ENCODE measurements around the gene TRMT11. TPM values are rescaled to one million over a fixed set of nuclear protein-coding genes. Genes with fewer than 3 reads are reported as not detected.

TRMT11 gene
- total and polyA plus RNA-seq, 2 of the 13 experiments (the other 11 are each of a cell fraction or from before 2014, with no cell fraction given): 42.2 to 81.9 TPM

DNA sequence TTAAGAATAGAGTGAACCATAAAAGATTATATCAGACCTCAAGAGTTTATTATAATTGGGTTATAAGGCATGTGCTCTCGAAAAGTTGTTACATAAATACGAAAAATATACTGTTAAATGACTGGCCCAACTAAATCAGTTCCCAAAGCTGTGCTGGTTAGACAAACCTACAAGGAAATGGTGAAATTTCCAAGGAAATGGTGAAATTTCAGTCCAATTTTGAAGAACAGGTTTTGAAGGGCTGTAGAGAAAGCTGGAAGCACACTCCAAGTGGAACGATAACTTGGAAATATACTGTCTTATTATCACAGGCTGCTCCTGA is 400 bp upstream of the TRMT11 start:
- BruUV-seq (replicated peaks): no TSS peak
- TF ChIP-seq ZBTB7A (CRISPR knock-in tag; IDR thresholded peaks at IDR 0.05): no peak
- TF ChIP-seq RBFOX2 (IDR thresholded peaks at IDR 0.05; ENCODE audit: low read depth, low read length): no peak
- TF ChIP-seq, protein P1, sequence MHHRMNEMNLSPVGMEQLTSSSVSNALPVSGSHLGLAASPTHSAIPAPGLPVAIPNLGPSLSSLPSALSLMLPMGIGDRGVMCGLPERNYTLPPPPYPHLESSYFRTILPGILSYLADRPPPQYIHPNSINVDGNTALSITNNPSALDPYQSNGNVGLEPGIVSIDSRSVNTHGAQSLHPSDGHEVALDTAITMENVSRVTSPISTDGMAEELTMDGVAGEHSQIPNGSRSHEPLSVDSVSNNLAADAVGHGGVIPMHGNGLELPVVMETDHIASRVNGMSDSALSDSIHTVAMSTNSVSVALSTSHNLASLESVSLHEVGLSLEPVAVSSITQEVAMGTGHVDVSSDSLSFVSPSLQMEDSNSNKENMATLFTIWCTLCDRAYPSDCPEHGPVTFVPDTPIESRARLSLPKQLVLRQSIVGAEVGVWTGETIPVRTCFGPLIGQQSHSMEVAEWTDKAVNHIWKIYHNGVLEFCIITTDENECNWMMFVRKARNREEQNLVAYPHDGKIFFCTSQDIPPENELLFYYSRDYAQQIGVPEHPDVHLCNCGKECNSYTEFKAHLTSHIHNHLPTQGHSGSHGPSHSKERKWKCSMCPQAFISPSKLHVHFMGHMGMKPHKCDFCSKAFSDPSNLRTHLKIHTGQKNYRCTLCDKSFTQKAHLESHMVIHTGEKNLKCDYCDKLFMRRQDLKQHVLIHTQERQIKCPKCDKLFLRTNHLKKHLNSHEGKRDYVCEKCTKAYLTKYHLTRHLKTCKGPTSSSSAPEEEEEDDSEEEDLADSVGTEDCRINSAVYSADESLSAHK (CRISPR knock-in tag; IDR thresholded peaks at IDR 0.05; ENCODE audit: borderline replicate concordance): no peak
- TF ChIP-seq HMG20B (CRISPR knock-in tag; conservative IDR thresholded peaks at IDR 0.05): no peak
- TF ChIP-seq KAT7 (CRISPR knock-in tag; IDR thresholded peaks at IDR 0.05; ENCODE audit: borderline replicate concordance): no peak
- TF ChIP-seq ZNF354B (CRISPR knock-in tag; IDR thresholded peaks at IDR 0.05): no peak
- TF ChIP-seq, protein P2, sequence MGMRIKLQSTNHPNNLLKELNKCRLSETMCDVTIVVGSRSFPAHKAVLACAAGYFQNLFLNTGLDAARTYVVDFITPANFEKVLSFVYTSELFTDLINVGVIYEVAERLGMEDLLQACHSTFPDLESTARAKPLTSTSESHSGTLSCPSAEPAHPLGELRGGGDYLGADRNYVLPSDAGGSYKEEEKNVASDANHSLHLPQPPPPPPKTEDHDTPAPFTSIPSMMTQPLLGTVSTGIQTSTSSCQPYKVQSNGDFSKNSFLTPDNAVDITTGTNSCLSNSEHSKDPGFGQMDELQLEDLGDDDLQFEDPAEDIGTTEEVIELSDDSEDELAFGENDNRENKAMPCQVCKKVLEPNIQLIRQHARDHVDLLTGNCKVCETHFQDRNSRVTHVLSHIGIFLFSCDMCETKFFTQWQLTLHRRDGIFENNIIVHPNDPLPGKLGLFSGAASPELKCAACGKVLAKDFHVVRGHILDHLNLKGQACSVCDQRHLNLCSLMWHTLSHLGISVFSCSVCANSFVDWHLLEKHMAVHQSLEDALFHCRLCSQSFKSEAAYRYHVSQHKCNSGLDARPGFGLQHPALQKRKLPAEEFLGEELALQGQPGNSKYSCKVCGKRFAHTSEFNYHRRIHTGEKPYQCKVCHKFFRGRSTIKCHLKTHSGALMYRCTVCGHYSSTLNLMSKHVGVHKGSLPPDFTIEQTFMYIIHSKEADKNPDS (CRISPR knock-in tag; IDR thresholded peaks at IDR 0.05): no peak
- TF ChIP-seq WIZ (CRISPR knock-in tag; IDR thresholded peaks at IDR 0.05): no peak
- no peak for TF ChIP-seq PITX1 (CRISPR knock-in tag; IDR thresholded peaks at IDR 0.05)
- TF ChIP-seq, protein P3, sequence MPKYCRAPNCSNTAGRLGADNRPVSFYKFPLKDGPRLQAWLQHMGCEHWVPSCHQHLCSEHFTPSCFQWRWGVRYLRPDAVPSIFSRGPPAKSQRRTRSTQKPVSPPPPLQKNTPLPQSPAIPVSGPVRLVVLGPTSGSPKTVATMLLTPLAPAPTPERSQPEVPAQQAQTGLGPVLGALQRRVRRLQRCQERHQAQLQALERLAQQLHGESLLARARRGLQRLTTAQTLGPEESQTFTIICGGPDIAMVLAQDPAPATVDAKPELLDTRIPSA (CRISPR knock-in tag; IDR thresholded peaks at IDR 0.05; ENCODE audit: borderline replicate concordance): 0 out of 2 replicates have a peak, but pooled peaks have one; percentile 26
- TF ChIP-seq, protein P4, sequence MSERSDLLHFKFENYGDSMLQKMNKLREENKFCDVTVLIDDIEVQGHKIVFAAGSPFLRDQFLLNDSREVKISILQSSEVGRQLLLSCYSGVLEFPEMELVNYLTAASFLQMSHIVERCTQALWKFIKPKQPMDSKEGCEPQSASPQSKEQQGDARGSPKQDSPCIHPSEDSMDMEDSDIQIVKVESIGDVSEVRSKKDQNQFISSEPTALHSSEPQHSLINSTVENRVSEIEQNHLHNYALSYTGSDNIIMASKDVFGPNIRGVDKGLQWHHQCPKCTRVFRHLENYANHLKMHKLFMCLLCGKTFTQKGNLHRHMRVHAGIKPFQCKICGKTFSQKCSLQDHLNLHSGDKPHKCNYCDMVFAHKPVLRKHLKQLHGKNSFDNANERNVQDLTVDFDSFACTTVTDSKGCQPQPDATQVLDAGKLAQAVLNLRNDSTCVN (CRISPR knock-in tag; IDR thresholded peaks at IDR 0.05; ENCODE audit: borderline replicate concordance): no peak
- TF ChIP-seq, protein P5, sequence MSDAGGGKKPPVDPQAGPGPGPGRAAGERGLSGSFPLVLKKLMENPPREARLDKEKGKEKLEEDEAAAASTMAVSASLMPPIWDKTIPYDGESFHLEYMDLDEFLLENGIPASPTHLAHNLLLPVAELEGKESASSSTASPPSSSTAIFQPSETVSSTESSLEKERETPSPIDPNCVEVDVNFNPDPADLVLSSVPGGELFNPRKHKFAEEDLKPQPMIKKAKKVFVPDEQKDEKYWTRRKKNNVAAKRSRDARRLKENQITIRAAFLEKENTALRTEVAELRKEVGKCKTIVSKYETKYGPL (CRISPR knock-in tag; IDR thresholded peaks at IDR 0.05): no peak
- no peak for TF ChIP-seq KLF16 (CRISPR knock-in tag; IDR thresholded peaks at IDR 0.05)
- TF ChIP-seq, protein P6, sequence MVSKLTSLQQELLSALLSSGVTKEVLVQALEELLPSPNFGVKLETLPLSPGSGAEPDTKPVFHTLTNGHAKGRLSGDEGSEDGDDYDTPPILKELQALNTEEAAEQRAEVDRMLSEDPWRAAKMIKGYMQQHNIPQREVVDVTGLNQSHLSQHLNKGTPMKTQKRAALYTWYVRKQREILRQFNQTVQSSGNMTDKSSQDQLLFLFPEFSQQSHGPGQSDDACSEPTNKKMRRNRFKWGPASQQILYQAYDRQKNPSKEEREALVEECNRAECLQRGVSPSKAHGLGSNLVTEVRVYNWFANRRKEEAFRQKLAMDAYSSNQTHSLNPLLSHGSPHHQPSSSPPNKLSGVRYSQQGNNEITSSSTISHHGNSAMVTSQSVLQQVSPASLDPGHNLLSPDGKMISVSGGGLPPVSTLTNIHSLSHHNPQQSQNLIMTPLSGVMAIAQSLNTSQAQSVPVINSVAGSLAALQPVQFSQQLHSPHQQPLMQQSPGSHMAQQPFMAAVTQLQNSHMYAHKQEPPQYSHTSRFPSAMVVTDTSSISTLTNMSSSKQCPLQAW (CRISPR knock-in tag; IDR thresholded peaks at IDR 0.05): no peak
- no peak for TF ChIP-seq ZNF563 (CRISPR knock-in tag; IDR thresholded peaks at IDR 0.05)
- no peak for TF ChIP-seq TMF1 (CRISPR knock-in tag; IDR thresholded peaks at IDR 0.05; ENCODE audit: low read depth)
- TF ChIP-seq SOX5 (CRISPR knock-in tag; IDR thresholded peaks at IDR 0.05; ENCODE audit: borderline replicate concordance): no peak

More for the DNA sequence above, 400 bp upstream of the TRMT11 start:
- Histone ChIP-seq H3K27me3 (ENCODE audit: control insufficient read depth in 1 of 2, insufficient read depth in 2 of 2, low read length in 2 of 2) (no peaks in the 10 kb centered on the region; a peak in 1 of 5 replicates), H3K4me1 (ENCODE audit: insufficient read depth, low read length) (peaks cover 57% of the 10 kb centered on the region), H3K4me2 (ENCODE audit: low read depth, low read length) (peak overlapping the region; percentile 90), H3K9ac (ENCODE audit: insufficient read depth, low read depth, low read length) (peak overlapping the region; percentile 91), H3K4me3 (replicated peaks in 1 of 3; ENCODE audit: insufficient read depth in 1 of 3, low read depth in 2 of 3, low read length in 3 of 3) (peak overlapping the region; percentile 80 to 95 (median 84)), H3K9me3 (ENCODE audit: low read length) (no peaks in the 10 kb centered on the region), H4K20me1 (ENCODE audit: insufficient read depth, low read length) (peaks cover 8% of the 10 kb centered on the region), H2AFZ (ENCODE audit: low read length) (peak overlapping the region; percentile 82), H3K79me2 (ENCODE audit: insufficient read depth, low read length) (peaks cover 51% of the 10 kb centered on the region), H3K27ac (ENCODE audit: extremely low read length, insufficient read depth, low read length) (peak overlapping the region; percentile 87), H3K36me3 (replicated peaks in 1 of 2; ENCODE audit: control insufficient read depth in 1 of 2, insufficient read depth in 2 of 2, low read length in 2 of 2) (no peaks in the 10 kb centered on the region)
- intact Hi-C loops (cut with micrococcal nuclease; ENCODE audit: unreplicated experiment): loop anchor here (1.0 kb wide), 1 partner anchor 196 kb away; the partner anchor contains the start of gene NCOA7
- in situ Hi-C loops (cut with HindIII; ENCODE audit: extremely low pct_ligation_motif_present, low pct_unique_long_range_greater_than_20kb): no loop called here
- 2% methylated on average over 3 of the region's 3 CpGs for WGBS (ENCODE audit: low lambda C conversion rate)
- FAIRE-seq (no peak), DNase-seq (ENCODE audit: low spot score) (no peak), ATAC-seq (no peak)
- CTCF ChIA-PET (ENCODE audit: low intra/inter-chr PET ratio, low total read pairs): no interaction called here
- POLR2A ChIA-PET: interaction anchor here (0.7 to 5.4 kb wide), 30 partner anchors 8 to 684 kb away, joined by 3 to 71 read pairs (median 5); partner anchors contain the start of genes HDDC2, HINT3 and NCOA7

Measured in HepG2 (cell line).